H1 (cell line): ENCODE data around the gene CDK9. TPM values are rescaled to one million over a fixed set of nuclear protein-coding genes. Genes with fewer than 3 reads are reported as not detected.
A peak's percentile ranks its signal among the peaks of the same experiment; 100 is the strongest.

ENCODE experiments used
- CTCF ChIA-PET: fragments of 300-600 bp; sonication (Branson Sonifier 250); formaldehyde crosslinking; loops from one replicate; lab custom pipeline; 2021; ENCODE audit not compliant: partially characterized antibody; lab: Charles Lee
- POLR2A ChIA-PET: fragments of 300-600 bp; sonication (Branson Sonifier 250); formaldehyde crosslinking; loops from one replicate; lab custom pipeline; 2021; ENCODE audit warnings: inconsistent platforms; ENCODE audit not compliant: partially characterized antibody; lab: Charles Lee
- DNase-seq, 2 experiments: peaks; one replicate each; pipeline versions ENCODE4 v3.0.0 to v3.0.0-alpha.2; 2010 to 2022; ENCODE audit warnings: low spot score in 2 of 2, low read depth in 1 of 2, mixed read lengths in 1 of 2
- FAIRE-seq: peaks from 2 replicates; lab custom pipeline; 2011; peaks lifted over from hg19 to GRCh38; lab: Jason Lieb, UNC
- H2AFZ ChIP-seq: 2 replicates; pipeline ENCODE4 v1.8.1; 2012; ENCODE audit warnings: low read length, inconsistent platforms
- H2AK5ac ChIP-seq: 2 replicates; pipeline ENCODE4 v1.6.1; 2013; ENCODE audit warnings: low read depth, low read length
- H2BK120ac ChIP-seq: replicated peaks from 2 replicates; pipeline ENCODE3; 2013; ENCODE audit warnings: low read depth, low read length, inconsistent platforms
- H2BK12ac ChIP-seq: 2 replicates; pipeline ENCODE4 v1.6.1; 2013; ENCODE audit warnings: low read depth, low read length
- H2BK15ac ChIP-seq: 2 replicates; pipeline ENCODE4 v1.6.1; 2013; ENCODE audit warnings: low read length
- H2BK20ac ChIP-seq: 2 replicates; pipeline ENCODE4 v1.6.1; 2013; ENCODE audit warnings: low read length
- H2BK5ac ChIP-seq: 2 replicates; pipeline ENCODE4 v1.6.1; 2013; ENCODE audit warnings: low read depth, low read length
- H3K14ac ChIP-seq: 2 replicates; pipeline ENCODE4 v1.6.1; 2013; ENCODE audit warnings: inconsistent platforms; ENCODE audit not compliant: insufficient read length
- H3K18ac ChIP-seq: 2 replicates; pipeline ENCODE4 v1.6.1; 2013; ENCODE audit warnings: low read length; ENCODE audit errors: extremely low read depth
- H3K23ac ChIP-seq: 2 replicates; pipeline ENCODE4 v1.6.1; 2013; ENCODE audit warnings: inconsistent platforms; ENCODE audit not compliant: insufficient read length
- H3K23me2 ChIP-seq: 2 replicates; pipeline ENCODE4 v1.6.1; 2013; ENCODE audit warnings: low read depth, low read length
- H3K27ac ChIP-seq: 2 replicates; pipeline ENCODE4 v1.6.1; 2011; ENCODE audit warnings: low read depth, low read length, inconsistent platforms
- H3K27me3 ChIP-seq, 4 experiments: replicated peaks in 1 of 4; 1 replicate in 1 of 4; 2 replicates in 3 of 4; pipeline versions ENCODE4 v1.6.1 to v1.8.1; 2011 to 2013; ENCODE audit warnings: low read length in 3 of 4, mild to moderate bottlenecking in 3 of 4, inconsistent platforms in 2 of 4, mixed read lengths in 2 of 4, moderate library complexity in 1 of 4; ENCODE audit not compliant: control insufficient read depth in 3 of 4, insufficient read depth in 3 of 4; ENCODE audit errors: extremely low read depth in 1 of 4
- H3K36me3 ChIP-seq, 4 experiments: 2 replicates each; pipeline versions ENCODE4 v1.6.1 to v1.8.1; 2011 to 2013; ENCODE audit warnings: mild to moderate bottlenecking in 4 of 4, low read length in 3 of 4, moderate library complexity in 2 of 4, control low read depth in 1 of 4, inconsistent platforms in 1 of 4; ENCODE audit not compliant: insufficient read depth in 4 of 4, control insufficient read depth in 2 of 4
- H3K4ac ChIP-seq: replicated peaks from 2 replicates; pipeline ENCODE3; 2013; ENCODE audit warnings: low read length, low read depth, mixed read lengths, inconsistent platforms; ENCODE audit not compliant: insufficient read length
- H3K4me1 ChIP-seq, 4 experiments: replicated peaks in 1 of 4; 1 replicate in 1 of 4; 2 replicates in 3 of 4; pipeline versions ENCODE4 v1.6.1 to v1.8.1; 2011 to 2013; ENCODE audit warnings: low read length in 3 of 4, inconsistent platforms in 2 of 4, mixed read lengths in 1 of 4; ENCODE audit not compliant: insufficient read depth in 4 of 4, control insufficient read depth in 3 of 4
- H3K4me2 ChIP-seq, 2 experiments: 2 replicates each; pipeline versions ENCODE4 v1.6.1 to v1.8.1; 2011 to 2013; ENCODE audit warnings: low read depth in 2 of 2, low read length in 2 of 2, control low read depth in 1 of 2, inconsistent platforms in 1 of 2, mild to moderate bottlenecking in 1 of 2; ENCODE audit not compliant: insufficient read depth in 1 of 2
- H3K4me3 ChIP-seq, 4 experiments: fragments of 200-600, 300-600 bp in 1 of 4; sonication (generic), shearing (Covaris generic), sonication (Bioruptor Twin) in 1 of 4; 2 replicates each; pipeline versions ENCODE4 v1.5.1 to v1.8.1; 2011 to 2016; ENCODE audit warnings: low read length in 4 of 4, low read depth in 3 of 4, control low read depth in 2 of 4, inconsistent platforms in 2 of 4, mild to moderate bottlenecking in 2 of 4, mixed read lengths in 1 of 4, moderate library complexity in 1 of 4; ENCODE audit not compliant: insufficient read depth in 2 of 4; ENCODE audit errors: extremely low read depth in 1 of 4
- H3K56ac ChIP-seq: replicated peaks from 2 replicates; pipeline ENCODE3; 2013; ENCODE audit warnings: low read depth, mild to moderate bottlenecking, mixed read lengths, low read length, inconsistent platforms; ENCODE audit not compliant: insufficient read length
- H3K79me1 ChIP-seq: 2 replicates; pipeline ENCODE4 v1.6.1; 2013; ENCODE audit warnings: low read depth, low read length, control low read depth
- H3K79me2 ChIP-seq, 2 experiments: 2 replicates each; pipeline versions ENCODE4 v1.6.1 to v1.8.1; 2012 to 2013; ENCODE audit warnings: low read length in 2 of 2, mild to moderate bottlenecking in 2 of 2, inconsistent platforms in 1 of 2; ENCODE audit not compliant: insufficient read depth in 2 of 2, control insufficient read depth in 1 of 2
- H3K9ac ChIP-seq, 4 experiments: replicated peaks in 1 of 4; 1 replicate in 1 of 4; 2 replicates in 3 of 4; pipeline versions ENCODE4 v1.6.1 to v1.8.1; 2011 to 2013; ENCODE audit warnings: low read depth in 3 of 4, low read length in 3 of 4, control low read depth in 2 of 4, mild to moderate bottlenecking in 2 of 4, moderate library complexity in 2 of 4, inconsistent platforms in 1 of 4; ENCODE audit errors: extremely low read depth in 1 of 4
- H3K9me3 ChIP-seq, 2 experiments: 2 replicates each; pipeline versions ENCODE4 v1.6.1 to v1.8.1; 2012 to 2013; ENCODE audit warnings: mild to moderate bottlenecking in 2 of 2, moderate library complexity in 2 of 2, control low read depth in 1 of 2, inconsistent platforms in 1 of 2, low read depth in 1 of 2, low read length in 1 of 2, mixed read lengths in 1 of 2; ENCODE audit not compliant: insufficient read depth in 2 of 2
- H4K20me1 ChIP-seq, 2 experiments: replicated peaks in 1 of 2; 2 replicates each; pipeline versions ENCODE3 to v1.8.1; 2011 to 2013; ENCODE audit warnings: inconsistent platforms in 2 of 2, low read length in 2 of 2, mild to moderate bottlenecking in 1 of 2; ENCODE audit not compliant: insufficient read depth in 2 of 2, control insufficient read depth in 1 of 2
- H4K5ac ChIP-seq: 2 replicates; pipeline ENCODE4 v1.6.1; 2013; ENCODE audit warnings: low read length, low read depth, mixed read lengths, inconsistent platforms; ENCODE audit not compliant: insufficient read length
- H4K8ac ChIP-seq: 2 replicates; pipeline ENCODE4 v1.8.0; 2013; ENCODE audit warnings: mild to moderate bottlenecking, moderate library complexity, low read length, inconsistent platforms; ENCODE audit not compliant: insufficient read depth; ENCODE audit errors: extremely low read depth
- H4K91ac ChIP-seq: replicated peaks from 2 replicates; pipeline ENCODE3; 2013; ENCODE audit warnings: low read length, mixed read lengths, inconsistent platforms; ENCODE audit not compliant: insufficient read length
- BRCA1 ChIP-seq: IDR thresholded peaks from 2 replicates; pipeline ENCODE4 v1.6.1; 2012; ENCODE audit warnings: low read depth, low read length, improper control_type of control experiment
- CBX8 ChIP-seq: fragments of 300-800, 300-1000 bp; sonication (generic); IDR thresholded peaks from 2 replicates; pipeline ENCODE4 v1.7.1; 2016; ENCODE audit warnings: low read depth, low read length, borderline replicate concordance
- CEBPB ChIP-seq: IDR thresholded peaks from 2 replicates; pipeline ENCODE4 v1.6.1; 2012; ENCODE audit warnings: low read depth, low read length
- FOSL1 ChIP-seq: IDR thresholded peaks from 2 replicates; pipeline ENCODE4 v1.6.1; 2011; ENCODE audit warnings: mild to moderate bottlenecking, low read depth, low read length, moderate library complexity; ENCODE audit not compliant: insufficient read depth
- GABPA ChIP-seq: IDR thresholded peaks from 2 replicates; pipeline ENCODE4 v1.6.1; 2011; ENCODE audit warnings: mild to moderate bottlenecking, low read length, moderate library complexity, borderline replicate concordance; ENCODE audit not compliant: insufficient read depth
- JUND ChIP-seq: IDR thresholded peaks from 2 replicates; pipeline ENCODE4 v1.6.1; 2011; ENCODE audit warnings: mild to moderate bottlenecking, improper control_type of control experiment, low read length
- NANOG ChIP-seq: IDR thresholded peaks from 2 replicates; pipeline ENCODE4 v1.6.1; 2011; ENCODE audit warnings: low read length, low read depth, mild to moderate bottlenecking, inconsistent platforms; ENCODE audit not compliant: insufficient read depth, poor library complexity, severe bottlenecking
- PHF8 ChIP-seq: fragments of 200-600 bp; sonication (generic); conservative IDR thresholded peaks from 2 replicates; pipeline ENCODE4 v1.7.1; 2012; ENCODE audit warnings: low read depth, mild to moderate bottlenecking, inconsistent platforms, low read length, moderate library complexity
- RAD21 ChIP-seq, 2 experiments: IDR thresholded peaks in 1 of 2; conservative IDR thresholded peaks in 1 of 2; 2 replicates each; pipeline ENCODE4 v1.6.1; 2011; ENCODE audit warnings: low read depth in 2 of 2, low read length in 2 of 2, improper control_type of control experiment in 1 of 2, inconsistent platforms in 1 of 2, mild to moderate bottlenecking in 1 of 2, moderate library complexity in 1 of 2
- SP1 ChIP-seq: IDR thresholded peaks from 2 replicates; pipeline ENCODE4 v1.6.1; 2011; ENCODE audit warnings: low read depth, low read length
- SUZ12 ChIP-seq: fragments of 200-600 bp; sonication (generic); IDR thresholded peaks from 2 replicates; pipeline ENCODE4 v1.6.1; 2012; ENCODE audit warnings: mild to moderate bottlenecking, inconsistent platforms, low read length, moderate library complexity, mixed read lengths
- TAF1 ChIP-seq: IDR thresholded peaks from 2 replicates; pipeline ENCODE4 v1.6.1; 2011; ENCODE audit warnings: mild to moderate bottlenecking, low read depth, low read length
- WGBS, 2 experiments: shearing (Covaris generic) in 1 of 2; methylation state at CpG; one replicate each; pipeline versions ENCODE4 v1.1.6 to v1.1.7; 2013 to 2015; ENCODE audit warnings: low lambda C conversion rate in 2 of 2, mixed read lengths in 2 of 2, inconsistent platforms in 1 of 2, low coverage in 1 of 2, missing lambda C conversion rate in 1 of 2; ENCODE audit not compliant: insufficient replicate concordance in 2 of 2, insufficient coverage in 1 of 2, insufficient read length in 1 of 2; ENCODE audit errors: extremely low coverage in 1 of 2, missing lambda C conversion rate in 1 of 2; 5-methylcytosine and 5-hydroxymethylcytosine counted together
- polyA plus RNA-seq, 7 experiments: library from polyadenylated mRNA; depleted of rRNA in 3 of 7; stranded (reverse) in 5 of 7; unstranded in 2 of 7; fragments of >200 nt in 5 of 7; fragments of 200-250 nt in 2 of 7; gene quantifications; 1 replicate in 5 of 7; 2 replicates in 1 of 7; 4 replicates in 1 of 7; pipeline versions ENCODE4 v1.2.1 to v1.2.3, GENCODE V29; 2011 to 2013; ENCODE audit warnings: missing spikeins in 2 of 7, mixed read lengths in 2 of 7
- total RNA-seq: library from RNA; stranded (reverse); fragmentation: NEBNext Ultra II Directional; extraction: Animal tissue kit (Norgen Biotek cat#: 25700); gene quantifications from 2 replicates; pipeline ENCODE4 v1.2.1, GENCODE V29; 2021

The CDK9 gene
- total and polyA plus RNA-seq, 2 of the 8 experiments (the other 6 are each of a cell fraction or from before 2014, with no cell fraction given): 69.1 to 87.5 TPM

DNA sequence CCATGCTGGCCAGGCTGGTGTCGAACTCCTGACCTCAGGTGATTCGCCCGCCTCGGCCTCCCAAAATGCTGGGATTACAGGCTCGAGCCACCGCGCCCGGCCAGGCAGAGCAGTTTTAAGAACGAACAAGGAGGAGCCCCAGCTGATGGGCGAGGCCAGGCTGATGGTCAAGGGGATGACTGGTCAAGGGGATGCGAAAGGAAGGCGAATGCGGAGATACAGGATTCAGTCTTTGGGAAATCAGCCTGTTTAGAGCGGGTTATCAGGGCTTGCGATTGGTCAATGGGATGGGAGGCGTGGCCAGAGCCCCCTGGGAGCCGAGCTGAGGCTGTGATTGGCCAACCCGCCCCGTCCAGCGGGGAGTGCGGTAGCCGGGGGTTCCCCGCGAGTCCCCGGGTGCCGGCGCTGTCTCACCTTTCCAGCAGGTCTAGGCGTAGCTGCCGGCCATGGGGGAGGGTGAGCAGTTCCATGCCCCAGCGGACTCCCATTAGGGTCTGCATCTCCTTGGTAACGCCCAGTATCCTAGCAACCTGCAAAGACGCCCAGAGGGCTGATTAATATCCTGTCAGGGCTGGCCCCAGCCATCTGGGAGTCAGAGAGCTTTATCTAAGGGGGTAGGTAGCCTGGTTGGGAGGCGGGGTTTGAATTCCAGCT, 43.3 kb upstream of the CDK9 start:
- peak; percentile 24 for FAIRE-seq
- H3K4me2 ChIP-seq: peak overlapping the region; percentile 87 to 92
- 2% methylated on average over 33 of the region's 33 CpGs; no CpG with 5 or more reads in 1 of the 2 experiments for WGBS, 2 experiments
- TF ChIP-seq BRCA1 (no peak), CBX8 (no peak), SP1 (peak; percentile 65; the same call in 1 of the 2 replicates), FOSL1 (no peak), JUND (no peak), RAD21 (IDR thresholded peaks at IDR 0.05 in 1 of 2, conservative IDR thresholded peaks at IDR 0.05 in 1 of 2; ENCODE audit: low read depth in 2 of 2, low read length in 2 of 2) (peak; percentile 8 to 10; a peak in 2 of 4 replicates), NANOG (no peak), PHF8 (no peak), GABPA (no peak), TAF1 (peak; percentile 54; the same call in 1 of the 2 replicates), CEBPB (peak; percentile 71), SUZ12 (no peak)

More for the DNA sequence above, 43.3 kb upstream of the CDK9 start:
- H3K4me3 ChIP-seq: peak overlapping the region; percentile 32 to 67 (median 47)
- H3K9ac ChIP-seq: no peak overlapping the region
- H2BK15ac ChIP-seq: no peak overlapping the region
- H3K14ac ChIP-seq: no peak overlapping the region
- ChIA-PET POLR2A (interaction anchor here (0.8 to 2.0 kb wide), 10 partner anchors 13 to 292 kb away, joined by 3 to 6 read pairs (median 4); partner anchors contain the start of genes CDK9, LRSAM1 and RPL12), CTCF (interaction anchor here (0.5 to 7.3 kb wide), 13 partner anchors 8 to 1440 kb away, joined by 3 to 37 read pairs (median 4); partner anchors contain the start of genes CDK9 and TOR2A)
- no peak overlapping the region for H3K4ac ChIP-seq
- no peak overlapping the region; the same call in 1 of the 2 replicates for H2BK5ac ChIP-seq
- no peak overlapping the region for H2BK12ac ChIP-seq
- no peak overlapping the region for H3K23ac ChIP-seq
- H3K23me2 ChIP-seq: peaks cover 7% of the 10 kb centered on the region; the same call in 1 of the 2 replicates
- no peaks in the 10 kb centered on the region for H3K79me1 ChIP-seq
- H2BK20ac ChIP-seq: no peak overlapping the region
- H2AK5ac ChIP-seq: no peak overlapping the region
- peak; percentile 91 to 96 for DNase-seq
- no peak overlapping the region for H3K18ac ChIP-seq
- no peaks in the 10 kb centered on the region for H3K79me2 ChIP-seq
- no peak overlapping the region; the same call in 1 of the 2 replicates for H3K27ac ChIP-seq
- no peaks in the 10 kb centered on the region for H3K9me3 ChIP-seq
- no peak overlapping the region for H4K8ac ChIP-seq
- no peak overlapping the region; the same call in 1 of the 2 replicates for H2AFZ ChIP-seq
- H3K27me3 ChIP-seq: no peaks in the 10 kb centered on the region
- no peak overlapping the region for H4K91ac ChIP-seq
- peaks cover 0 to 7% of the 10 kb centered on the region in 2 experiments for H4K20me1 ChIP-seq
- no peak overlapping the region for H4K5ac ChIP-seq
- no peaks in the 10 kb centered on the region; a peak in 2 of 7 replicates for H3K4me1 ChIP-seq
- no peak overlapping the region for H2BK120ac ChIP-seq
- H3K36me3 ChIP-seq: no peaks in the 10 kb centered on the region
- H3K56ac ChIP-seq: no peak overlapping the region
